Mucosa of stomach (tissue), 1 donor: Measurements from ENCODE around the gene KDM8.

Experiments used
- H3K27me3 ChIP-seq: one replicate; pipeline ENCODE4 v1.7.0; 2013; ENCODE audit warnings: mild to moderate bottlenecking, low read length; ENCODE audit not compliant: control insufficient read depth, insufficient read depth
- H3K36me3 ChIP-seq: one replicate; pipeline ENCODE4 v1.7.0; 2013; ENCODE audit warnings: low read length; ENCODE audit not compliant: control insufficient read depth, insufficient read depth
- H3K4me1 ChIP-seq: one replicate; pipeline ENCODE4 v1.7.0; 2013; ENCODE audit warnings: mild to moderate bottlenecking, low read length; ENCODE audit not compliant: control insufficient read depth, insufficient read depth
- H3K4me3 ChIP-seq: one replicate; pipeline ENCODE4 v1.7.0; 2013; ENCODE audit warnings: low read length
- H3K9ac ChIP-seq: one replicate; pipeline ENCODE4 v1.7.0; 2013; ENCODE audit warnings: mild to moderate bottlenecking, low read length, moderate library complexity
- H3K9me3 ChIP-seq: one replicate; pipeline ENCODE4 v1.7.0; 2013; ENCODE audit warnings: mild to moderate bottlenecking, low read length, moderate library complexity; ENCODE audit not compliant: control insufficient read depth
- donor health status: Pancreatic carcinoma.

Gene KDM8

GRCh38 chr16:27208796-27209195 is 5.5 kb downstream of the KDM8 start:
- Histone ChIP-seq H3K4me1 (peaks cover 23% of the 10 kb centered on the region), H3K27me3 (no peaks in the 10 kb centered on the region), H3K36me3 (no peaks in the 10 kb centered on the region), H3K4me3 (no peak overlapping the region), H3K9ac (no peak overlapping the region), H3K9me3 (no peaks in the 10 kb centered on the region)

DNA sequence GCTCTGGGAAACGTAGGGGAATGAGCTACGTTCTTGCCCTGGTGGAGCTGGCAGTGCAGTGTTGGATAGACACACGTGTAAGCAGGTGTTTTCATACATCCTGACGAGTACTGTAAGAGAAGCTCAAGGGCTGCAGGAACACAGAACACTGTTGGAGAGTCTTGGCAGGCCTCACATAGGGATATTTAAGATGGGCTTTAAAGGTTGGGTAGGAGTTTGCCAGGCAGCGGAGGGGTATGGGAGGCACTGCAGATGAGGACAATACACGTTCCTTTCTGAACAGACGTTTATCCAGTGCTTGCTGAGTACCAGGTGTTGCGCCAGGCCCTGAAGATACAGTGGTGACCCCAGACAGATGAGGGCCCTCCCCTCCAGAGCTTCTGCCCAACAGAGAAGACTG is 6.3 kb downstream of the KDM8 start:
- H3K36me3 ChIP-seq: no peaks in the 10 kb centered on the region

DNA sequence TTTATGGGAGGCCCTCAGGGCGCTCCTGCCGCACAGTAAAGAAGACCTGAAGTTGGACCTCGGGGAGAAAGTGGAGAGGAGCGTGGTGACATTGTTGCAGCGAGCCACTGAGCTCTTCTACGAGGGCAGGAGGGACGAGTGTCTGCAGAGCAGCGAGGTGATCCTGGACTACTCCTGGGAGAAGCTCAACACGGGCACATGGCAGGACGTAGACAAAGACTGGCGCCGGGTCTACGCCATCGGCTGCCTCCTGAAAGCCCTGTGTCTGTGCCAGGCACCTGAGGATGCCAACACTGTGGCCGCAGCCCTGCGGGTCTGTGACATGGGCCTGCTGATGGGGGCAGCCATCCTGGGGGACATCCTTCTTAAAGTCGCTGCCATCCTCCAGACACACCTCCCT is 6.8 kb downstream of the KDM8 start:
- Histone ChIP-seq H3K27me3 (no peaks in the 10 kb centered on the region), H3K4me1 (peaks cover 34% of the 10 kb centered on the region), H3K36me3 (no peaks in the 10 kb centered on the region)

More for the DNA sequence above, 6.3 kb downstream of the KDM8 start:
- no peaks in the 10 kb centered on the region for H3K9me3 ChIP-seq
- H3K4me3 ChIP-seq: no peak overlapping the region
- no peaks in the 10 kb centered on the region for H3K27me3 ChIP-seq
- no peak overlapping the region for H3K9ac ChIP-seq
- peaks cover 31% of the 10 kb centered on the region for H3K4me1 ChIP-seq

DNA sequence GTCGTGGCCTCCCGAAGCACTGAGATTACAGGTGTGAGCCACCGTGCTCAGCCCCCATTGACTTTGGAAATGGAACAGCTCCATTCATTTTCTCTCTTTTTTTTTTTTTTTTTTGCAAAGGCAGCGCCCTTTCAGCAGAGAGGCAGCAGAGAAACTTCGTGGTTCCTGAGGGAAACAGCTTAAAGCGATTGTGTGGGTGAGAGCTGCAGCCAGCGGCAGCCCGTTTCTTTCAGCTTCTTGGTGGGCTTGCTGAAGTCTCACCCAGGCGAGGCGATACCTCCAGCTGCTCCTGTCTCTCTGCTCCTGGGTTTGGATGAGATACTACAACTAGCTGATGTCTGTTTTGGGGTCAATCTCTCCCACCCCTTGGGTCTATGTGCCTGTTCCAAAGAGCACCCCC is 7.7 kb downstream of the KDM8 start:
- Histone ChIP-seq H3K27me3 (no peaks in the 10 kb centered on the region), H3K9ac (no peak overlapping the region), H3K4me1 (peaks cover 34% of the 10 kb centered on the region), H3K9me3 (no peaks in the 10 kb centered on the region), H3K36me3 (no peaks in the 10 kb centered on the region), H3K4me3 (no peak overlapping the region)

More for the DNA sequence above, 6.8 kb downstream of the KDM8 start:
- H3K9me3 ChIP-seq: no peaks in the 10 kb centered on the region
- H3K9ac ChIP-seq: no peak overlapping the region
- H3K4me3 ChIP-seq: no peak overlapping the region

GRCh38 chr16:27214084-27214961 is 11.0 kb downstream of the KDM8 start:
- H3K4me3 ChIP-seq: no peak overlapping the region

GRCh38 chr16:27215660-27216059 is 12.3 kb downstream of the KDM8 start:
- no peaks in the 10 kb centered on the region for H3K36me3 ChIP-seq

More at GRCh38 chr16:27214084-27214961, 11.0 kb downstream of the KDM8 start:
- Histone ChIP-seq H3K9ac (no peak overlapping the region), H3K9me3 (no peaks in the 10 kb centered on the region), H3K27me3 (no peaks in the 10 kb centered on the region), H3K36me3 (no peaks in the 10 kb centered on the region), H3K4me1 (peaks cover 19% of the 10 kb centered on the region)

DNA sequence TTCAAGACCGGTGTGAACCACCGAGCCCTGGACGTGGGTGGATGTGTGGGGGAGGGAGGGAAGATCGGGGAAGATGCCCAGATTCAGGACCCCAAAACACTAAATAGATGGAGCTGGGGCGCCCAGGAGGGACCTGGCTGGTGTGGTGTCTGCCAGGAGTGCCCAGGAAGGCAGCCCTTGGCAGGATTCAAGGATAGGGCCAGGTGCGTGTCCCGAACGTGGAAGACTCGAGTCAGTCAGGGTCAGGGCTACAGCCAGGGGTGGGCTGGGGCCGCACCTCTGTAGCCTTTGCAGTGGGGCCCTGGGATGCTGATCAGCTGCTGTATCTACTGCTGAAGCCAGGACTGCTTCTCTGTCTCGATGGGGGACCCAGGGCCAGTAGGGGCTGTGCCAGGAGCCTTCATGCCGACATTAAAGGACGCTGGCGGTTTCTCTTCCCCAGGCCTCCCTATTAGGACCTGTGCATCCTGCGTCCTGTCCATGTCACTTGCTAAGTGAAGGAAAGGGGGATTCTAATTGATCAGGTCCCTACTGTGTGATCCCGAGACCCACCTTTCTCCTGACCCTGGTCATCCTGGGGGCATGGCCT is 13.1 kb downstream of the KDM8 start:
- Histone ChIP-seq H3K27me3 (no peaks in the 10 kb centered on the region), H3K4me3 (no peak overlapping the region), H3K36me3 (no peaks in the 10 kb centered on the region), H3K9ac (no peak overlapping the region), H3K9me3 (no peaks in the 10 kb centered on the region), H3K4me1 (peaks cover 14% of the 10 kb centered on the region)

More at GRCh38 chr16:27215660-27216059, 12.3 kb downstream of the KDM8 start:
- Histone ChIP-seq H3K4me1 (peaks cover 14% of the 10 kb centered on the region), H3K27me3 (no peaks in the 10 kb centered on the region), H3K9ac (no peak overlapping the region), H3K9me3 (no peaks in the 10 kb centered on the region), H3K4me3 (no peak overlapping the region)

DNA sequence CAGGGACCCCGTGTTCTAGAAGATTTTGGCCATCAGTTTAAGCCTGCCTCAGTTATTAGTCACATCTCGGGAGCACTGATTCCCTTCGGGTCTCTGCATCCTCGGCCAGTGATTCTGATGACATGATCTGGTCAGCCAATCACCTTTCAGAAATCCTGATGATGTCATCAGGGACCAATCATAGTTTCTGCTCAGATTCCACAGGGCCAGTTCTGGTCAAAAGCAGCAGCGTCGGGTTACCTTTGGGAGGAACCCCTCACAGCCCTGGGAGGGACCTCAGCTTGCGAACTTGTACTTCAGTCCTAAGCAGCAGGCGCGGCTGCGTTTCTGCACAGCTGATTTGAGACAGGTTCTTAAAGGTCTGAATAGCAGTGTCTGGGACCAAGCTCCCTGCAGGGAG is 13.9 kb downstream of the KDM8 start:
- peaks cover 16% of the 10 kb centered on the region for H3K4me1 ChIP-seq
- H3K9me3 ChIP-seq: no peaks in the 10 kb centered on the region
- H3K4me3 ChIP-seq: no peak overlapping the region
- H3K27me3 ChIP-seq: no peaks in the 10 kb centered on the region
- H3K9ac ChIP-seq: no peak overlapping the region
- H3K36me3 ChIP-seq: no peaks in the 10 kb centered on the region

DNA sequence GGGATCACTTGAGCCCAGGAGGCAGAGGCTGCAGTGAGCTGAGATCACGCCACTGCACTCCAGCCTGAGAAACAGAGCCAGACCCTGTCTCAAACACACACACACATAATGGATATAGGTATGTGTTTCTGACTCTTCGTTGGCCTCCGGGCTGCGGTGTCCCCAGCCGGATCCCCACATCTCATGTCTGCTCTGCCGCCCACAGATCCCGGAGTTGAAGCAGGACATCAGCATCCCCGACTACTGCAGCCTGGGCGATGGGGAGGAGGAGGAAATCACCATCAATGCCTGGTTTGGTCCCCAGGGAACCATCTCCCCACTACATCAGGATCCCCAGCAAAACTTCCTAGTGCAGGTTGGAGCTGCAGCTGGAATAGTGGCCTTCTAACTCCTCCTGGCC is 15.4 kb downstream of the KDM8 start:
- Histone ChIP-seq H3K4me3 (no peak overlapping the region), H3K9me3 (no peaks in the 10 kb centered on the region), H3K36me3 (no peaks in the 10 kb centered on the region), H3K9ac (no peak overlapping the region), H3K27me3 (no peaks in the 10 kb centered on the region), H3K4me1 (peaks cover 26% of the 10 kb centered on the region)

GRCh38 chr16:27219161-27219560 is 15.8 kb downstream of the KDM8 start:
- Histone ChIP-seq H3K36me3 (no peaks in the 10 kb centered on the region), H3K9me3 (no peaks in the 10 kb centered on the region), H3K9ac (no peak overlapping the region), H3K27me3 (no peaks in the 10 kb centered on the region), H3K4me3 (no peak overlapping the region), H3K4me1 (peaks cover 22% of the 10 kb centered on the region)

- Histone ChIP-seq H3K9me3 (no peaks in the 10 kb centered on the region), H3K36me3 (no peaks in the 10 kb centered on the region), H3K9ac (no peak overlapping the region), H3K27me3 (no peaks in the 10 kb centered on the region), H3K4me1 (peaks cover 15% of the 10 kb centered on the region), H3K4me3 (no peak overlapping the region)
Observed at GRCh38 chr16:27220120-27220519, 16.8 kb downstream of the KDM8 start.

GRCh38 chr16:27220527-27220926 is 17.2 kb downstream of the KDM8 start:
- no peaks in the 10 kb centered on the region for H3K36me3 ChIP-seq
- H3K9me3 ChIP-seq: no peaks in the 10 kb centered on the region
- H3K4me3 ChIP-seq: no peak overlapping the region
- H3K27me3 ChIP-seq: no peaks in the 10 kb centered on the region
- no peak overlapping the region for H3K9ac ChIP-seq
- peaks cover 19% of the 10 kb centered on the region for H3K4me1 ChIP-seq
